ENCODE results near the gene ARMS2. TPM values are rescaled to one million over a fixed set of nuclear protein-coding genes. Genes with fewer than 3 reads are reported as not detected.
A peak's percentile ranks its signal among the peaks of the same experiment; 100 is the strongest.

Gene ARMS2
- total RNA-seq, 1 experiment from 2014 or later: not detected

GRCh38 chr10:122504610-122504950 is 50.1 kb downstream of the ARMS2 start:
- POLR2A ChIA-PET (ENCODE audit: unreplicated experiment): interaction anchor here (0.6 kb wide), 1 partner anchor 174 kb away, joined by 3 read pairs; no protein-coding TSS in a partner anchor
- TF ChIP-seq EZH2 (IDR thresholded peaks at IDR 0.05; ENCODE audit: low read depth): no peak
- TF ChIP-seq CTCF (conservative IDR thresholded peaks at IDR 0.05): no peak
- H3K9me3 ChIP-seq (ENCODE audit: insufficient read depth, low read depth): no peaks in the 10 kb centered on the region
- no peak overlapping the region for H2AFZ ChIP-seq
- H3K4me2 ChIP-seq: no peak overlapping the region
- CTCF ChIA-PET: no interaction called here
- H4K20me1 ChIP-seq (ENCODE audit: insufficient read depth): no peaks in the 10 kb centered on the region
- peak in 1 of 2 experiments; percentile 44 for DNase-seq
- no peaks in the 10 kb centered on the region for H3K9me2 ChIP-seq (ENCODE audit: insufficient read depth)
- no peak overlapping the region for H3K4me3 ChIP-seq
- no peak overlapping the region for H3K27ac ChIP-seq
- no peaks in the 10 kb centered on the region for H3K36me3 ChIP-seq (ENCODE audit: low read depth)
- no peaks in the 10 kb centered on the region for H3K79me2 ChIP-seq (ENCODE audit: low read depth)
- no peaks in the 10 kb centered on the region for H3K4me1 ChIP-seq (replicated peaks; ENCODE audit: insufficient read depth)
- no peaks in the 10 kb centered on the region for H3F3A ChIP-seq (ENCODE audit: insufficient read depth, low read depth)
- no TSS peak for BruUV-seq (replicated peaks)
- intact Hi-C loops (cut with micrococcal nuclease; ENCODE audit: unreplicated experiment): no loop called here
- H3K27me3 ChIP-seq (ENCODE audit: insufficient read depth, low read depth): no peaks in the 10 kb centered on the region

DNA sequence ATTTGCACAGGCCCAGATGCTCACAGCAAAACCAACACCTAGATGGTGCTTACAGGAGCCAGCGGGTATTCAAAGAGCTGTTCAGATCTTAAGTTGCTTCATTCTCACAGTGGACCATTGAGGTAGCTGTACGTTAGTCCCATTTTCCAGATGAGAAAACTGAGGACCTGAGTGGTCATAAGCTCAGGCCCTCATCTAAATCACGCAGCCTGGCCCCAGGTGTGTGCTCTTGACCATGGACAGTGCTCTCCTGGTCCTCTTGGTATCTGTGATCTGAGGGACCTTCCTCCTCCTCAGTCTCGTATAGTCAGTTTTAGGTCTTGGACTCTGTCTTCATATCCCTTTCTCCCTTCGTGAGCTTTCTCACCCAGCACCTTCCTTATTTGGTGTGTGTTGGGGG is 50.6 kb downstream of the ARMS2 start:
- H3K9me3 ChIP-seq (ENCODE audit: insufficient read depth, low read depth): no peaks in the 10 kb centered on the region
- H3K36me3 ChIP-seq (ENCODE audit: low read depth): no peaks in the 10 kb centered on the region
- no peaks in the 10 kb centered on the region for H3K4me1 ChIP-seq (replicated peaks; ENCODE audit: insufficient read depth)
- POLR2A ChIA-PET (ENCODE audit: unreplicated experiment): interaction anchor here (0.6 kb wide), 1 partner anchor 173 kb away, joined by 3 read pairs; no protein-coding TSS in a partner anchor
- intact Hi-C loops (cut with micrococcal nuclease; ENCODE audit: unreplicated experiment): no loop called here
- no peak overlapping the region for H3K27ac ChIP-seq
- no peaks in the 10 kb centered on the region for H4K20me1 ChIP-seq (ENCODE audit: insufficient read depth)
- BruUV-seq (replicated peaks): no TSS peak
- CTCF ChIA-PET: no interaction called here
- no peak overlapping the region for H3K4me3 ChIP-seq
- no peaks in the 10 kb centered on the region for H3K9me2 ChIP-seq (ENCODE audit: insufficient read depth)
- no peaks in the 10 kb centered on the region for H3K27me3 ChIP-seq (ENCODE audit: insufficient read depth, low read depth)
- H3K79me2 ChIP-seq (ENCODE audit: low read depth): no peaks in the 10 kb centered on the region
- TF ChIP-seq CTCF (conservative IDR thresholded peaks at IDR 0.05) (no peak), EZH2 (IDR thresholded peaks at IDR 0.05; ENCODE audit: low read depth) (no peak)
- H3F3A ChIP-seq (ENCODE audit: insufficient read depth, low read depth): no peaks in the 10 kb centered on the region
- no peak for DNase-seq
- no peak overlapping the region for H3K4me2 ChIP-seq
- no peak overlapping the region for H2AFZ ChIP-seq

GRCh38 chr10:122505885-122506645 is 51.6 kb downstream of the ARMS2 start:
- POLR2A ChIA-PET (ENCODE audit: unreplicated experiment): no interaction called here
- no TSS peak for BruUV-seq (replicated peaks)
- no peaks in the 10 kb centered on the region for H4K20me1 ChIP-seq (ENCODE audit: insufficient read depth)
- intact Hi-C loops (cut with micrococcal nuclease; ENCODE audit: unreplicated experiment): no loop called here
- no peaks in the 10 kb centered on the region for H3K27me3 ChIP-seq (ENCODE audit: insufficient read depth, low read depth)
- H3K27ac ChIP-seq: no peak overlapping the region
- no peaks in the 10 kb centered on the region for H3K79me2 ChIP-seq (ENCODE audit: low read depth)
- no peak for DNase-seq
- H3K36me3 ChIP-seq (ENCODE audit: low read depth): no peaks in the 10 kb centered on the region
- TF ChIP-seq CTCF (conservative IDR thresholded peaks at IDR 0.05) (no peak), EZH2 (IDR thresholded peaks at IDR 0.05; ENCODE audit: low read depth) (no peak)
- H3K4me3 ChIP-seq: no peak overlapping the region
- no peak overlapping the region for H3K4me2 ChIP-seq
- no peaks in the 10 kb centered on the region for H3K9me3 ChIP-seq (ENCODE audit: insufficient read depth, low read depth)
- CTCF ChIA-PET: no interaction called here
- no peaks in the 10 kb centered on the region for H3K9me2 ChIP-seq (ENCODE audit: insufficient read depth)
- no peaks in the 10 kb centered on the region for H3F3A ChIP-seq (ENCODE audit: insufficient read depth, low read depth)
- H3K4me1 ChIP-seq (replicated peaks; ENCODE audit: insufficient read depth): no peaks in the 10 kb centered on the region
- H2AFZ ChIP-seq: no peak overlapping the region

Small RNA genes lying within 50 kb of the gene (microRNA-seq; reads per million reads assigned to microRNA genes)
- not detected for gene MIR3941 (ENCODE audit: borderline number of aligned reads, borderline replicate concordance)

Other genes starting within 250 kb of the ARMS2 start
- gene BTBD16, start 183.4 kb upstream of the ARMS2 start, total RNA-seq (2021): 0.28 and 0.37 TPM in 2 replicates
- 33.8 and 39.9 TPM in 2 replicates for gene PLEKHA1, start 79.9 kb upstream of the ARMS2 start, total RNA-seq (2021)
- 14.9 and 18.0 TPM in 2 replicates for gene HTRA1, start 6.9 kb downstream of the ARMS2 start, total RNA-seq (2021)
- gene DMBT1, start 106.1 kb downstream of the ARMS2 start, total RNA-seq (2021): 0.53 and 0.98 TPM in 2 replicates
- gene C10orf120, start 245.2 kb downstream of the ARMS2 start, total RNA-seq (2021): not detected in 2 replicates